Peyer's patch (tissue), 4 donors: ENCODE measurements around the gene SENP8. TPM values are rescaled to one million over a fixed set of nuclear protein-coding genes. Genes with fewer than 3 reads are reported as not detected.

Experiments used
- DNase-seq, 3 donors: peaks; one replicate each; pipeline ENCODE4 v3.0.0-alpha.2; 2017 to 2019
- H3K27ac ChIP-seq, 4 donors: fragments of 200-600 bp; sonication (generic); one replicate each; pipeline ENCODE4 v1.5.1; 2016 to 2019
- H3K27me3 ChIP-seq, 2 donors: fragments of 200-600 bp; sonication (generic); one replicate each; pipeline ENCODE4 v1.5.1; 2019
- H3K36me3 ChIP-seq, 3 donors: fragments of 200-600 bp; sonication (generic); one replicate each; pipeline ENCODE4 v1.5.1; 2016 to 2019
- H3K4me1 ChIP-seq, 4 donors: fragments of 200-600 bp; sonication (generic); one replicate each; pipeline ENCODE4 v1.5.1; 2016 to 2019
- H3K4me3 ChIP-seq, 4 donors: fragments of 200-600 bp; sonication (generic); 1 replicate in 3 of 4; 2 replicates in 1 of 4; pipeline ENCODE4 v1.5.1; 2016 to 2019; ENCODE audit warnings: mild to moderate bottlenecking in 1 of 4
- H3K9me3 ChIP-seq, 4 donors: fragments of 200-600 bp; sonication (generic); one replicate each; pipeline ENCODE4 v1.5.1; 2016 to 2019; ENCODE audit warnings: mild to moderate bottlenecking in 1 of 4
- CTCF ChIP-seq, 6 experiments: fragments of 450-650 bp in 4 of 6; fragments of 200-600 bp in 2 of 6; sonication (generic) in 1 of 6; IDR thresholded peaks; one replicate each; pipeline ENCODE4 v1.5.1; 2017 to 2019; ENCODE audit warnings: antibody characterized with exemption in 6 of 6, mild to moderate bottlenecking in 3 of 6, moderate library complexity in 1 of 6
- POLR2A ChIP-seq, 2 donors: fragments of 450-650 bp; IDR thresholded peaks; one replicate each; pipeline ENCODE4 v1.5.1; 2017; ENCODE audit warnings: antibody characterized with exemption in 2 of 2, mild to moderate bottlenecking in 2 of 2, moderate library complexity in 2 of 2
- total RNA-seq, 4 donors: library from RNA; depleted of rRNA; stranded (reverse); fragments of >200 nt; gene quantifications; one replicate each; pipeline ENCODE4 v1.1.0, GENCODE V29; 2016

Gene SENP8
- total RNA-seq, 4 donors from 2014 or later = 0.88 to 2.4 (median 0.95) TPM; not detected in 1

- no peaks in the 10 kb centered on the region for H3K27me3 ChIP-seq
- no peaks in the 10 kb centered on the region for H3K9me3 ChIP-seq
- no peak overlapping the region for H3K27ac ChIP-seq
- H3K36me3 ChIP-seq = no peaks in the 10 kb centered on the region
- no peak for DNase-seq
- TF ChIP-seq CTCF (IDR thresholded peaks at IDR 0.05) = no peak
- peaks cover 0 to 9% (median 0%) of the 10 kb centered on the region in 4 donors for H3K4me1 ChIP-seq
- no peak overlapping the region for H3K4me3 ChIP-seq
Observed at GRCh38 chr15:72173864-72174550, 55.8 kb downstream of the SENP8 start.

GRCh38 chr15:72174551-72175165 lies 56.5 kb downstream of the SENP8 start:
- no peak for TF ChIP-seq POLR2A (IDR thresholded peaks at IDR 0.05)
- TF ChIP-seq CTCF (IDR thresholded peaks at IDR 0.05) = no peak
- no peaks in the 10 kb centered on the region for H3K9me3 ChIP-seq
- H3K27me3 ChIP-seq = no peaks in the 10 kb centered on the region
- DNase-seq = no peak
- H3K4me1 ChIP-seq = peaks cover 0 to 3% (median 0%) of the 10 kb centered on the region in 4 donors
- H3K36me3 ChIP-seq = no peaks in the 10 kb centered on the region
- H3K4me3 ChIP-seq = no peak overlapping the region
- no peak overlapping the region for H3K27ac ChIP-seq

DNA sequence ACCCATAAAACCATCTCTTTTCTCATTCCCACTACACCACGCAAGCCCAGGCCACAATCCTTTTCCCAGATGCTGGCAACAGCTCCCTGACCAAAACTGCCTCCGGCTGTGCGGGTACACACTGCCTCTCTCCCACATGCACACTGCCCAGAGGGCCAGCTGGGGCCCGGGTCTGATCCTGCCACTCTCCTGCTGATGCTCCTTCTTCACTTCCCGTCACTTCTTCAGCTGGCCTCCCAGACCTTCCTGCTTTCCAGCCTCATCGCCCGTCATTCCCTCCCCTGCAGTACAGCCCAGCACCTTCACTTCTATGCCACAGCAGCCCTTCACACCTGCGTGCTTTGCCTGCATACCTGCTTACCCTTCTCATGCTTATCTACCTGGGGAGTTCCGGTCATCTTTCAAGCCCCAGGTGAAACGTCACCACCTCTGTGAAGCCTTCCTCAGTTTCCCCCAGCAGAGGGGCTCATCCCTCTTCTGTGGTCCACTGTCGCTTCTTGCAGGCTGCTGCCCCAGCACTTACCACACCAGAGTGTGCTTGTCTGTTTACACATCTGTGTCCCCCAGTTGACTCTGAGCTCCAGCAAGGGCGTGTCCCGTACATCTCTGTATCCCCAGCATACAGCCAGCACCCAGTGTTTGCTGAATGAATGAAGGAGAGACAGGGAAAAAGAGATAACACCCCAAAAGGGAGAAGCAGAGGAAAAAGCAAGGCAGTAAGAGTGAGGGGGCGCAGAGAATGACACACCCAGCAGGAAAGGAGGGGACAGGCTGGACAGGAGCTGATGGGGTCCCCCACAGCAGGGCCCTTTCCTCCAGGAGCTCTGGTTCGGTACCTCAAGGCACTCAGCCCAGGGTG lies 57.2 kb downstream of the SENP8 start:
- Histone ChIP-seq H3K4me1 (peaks cover 0 to 4% (median 0%) of the 10 kb centered on the region in 4 donors), H3K4me3 (no peak overlapping the region), H3K27ac (no peak overlapping the region), H3K9me3 (no peaks in the 10 kb centered on the region), H3K27me3 (no peaks in the 10 kb centered on the region), H3K36me3 (no peaks in the 10 kb centered on the region)
- no peak for TF ChIP-seq CTCF (IDR thresholded peaks at IDR 0.05)
- TF ChIP-seq POLR2A (IDR thresholded peaks at IDR 0.05) = no peak
- no peak for DNase-seq

DNA sequence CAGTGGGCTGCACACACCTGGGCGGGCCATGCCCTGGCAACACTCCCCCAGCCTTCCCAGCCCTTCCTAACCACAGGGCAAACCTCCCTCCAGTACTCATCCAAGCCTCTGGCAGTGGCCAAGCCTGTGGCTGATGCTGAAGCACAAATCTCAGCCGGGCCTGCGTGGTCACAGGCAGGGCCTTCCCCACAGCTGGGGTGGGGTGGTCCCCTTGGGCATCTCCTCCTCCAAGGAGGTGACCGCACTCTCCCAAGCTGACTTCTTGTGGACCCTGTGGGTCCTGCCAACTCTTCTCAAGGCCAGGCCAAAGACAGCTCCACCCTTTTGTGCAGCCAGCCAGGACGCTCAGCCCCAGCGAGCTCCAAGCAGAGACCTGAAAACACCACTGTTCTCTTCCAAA lies 58.0 kb downstream of the SENP8 start:
- Histone ChIP-seq H3K4me3 (no peak overlapping the region), H3K4me1 (peaks cover 0 to 5% (median 0%) of the 10 kb centered on the region in 4 donors), H3K9me3 (no peaks in the 10 kb centered on the region), H3K27ac (no peak overlapping the region), H3K27me3 (no peaks in the 10 kb centered on the region), H3K36me3 (no peaks in the 10 kb centered on the region)
- no peak for DNase-seq
- TF ChIP-seq POLR2A (IDR thresholded peaks at IDR 0.05) (no peak), CTCF (IDR thresholded peaks at IDR 0.05) (no peak)

GRCh38 chr15:72176743-72177142 lies 58.5 kb downstream of the SENP8 start:
- H3K9me3 ChIP-seq = no peaks in the 10 kb centered on the region
- no peaks in the 10 kb centered on the region for H3K36me3 ChIP-seq
- TF ChIP-seq POLR2A (IDR thresholded peaks at IDR 0.05) (no peak), CTCF (IDR thresholded peaks at IDR 0.05) (no peak)
- DNase-seq = no peak
- H3K27ac ChIP-seq = no peak overlapping the region
- H3K27me3 ChIP-seq = no peaks in the 10 kb centered on the region
- no peak overlapping the region for H3K4me3 ChIP-seq
- peaks cover 0 to 5% (median 0%) of the 10 kb centered on the region in 4 donors for H3K4me1 ChIP-seq
